ENCODE data around the gene STPG4. TPM values are rescaled to one million over a fixed set of nuclear protein-coding genes. Genes with fewer than 3 reads are reported as not detected.
"Not testable (repeated sequence)": the region's sequence is repeated elsewhere in the genome, so short reads cannot be mapped to it uniquely, and the experiment has no call there.

Gene STPG4
- total RNA-seq, 1 donor from 2014 or later, result 0.56 TPM

GRCh38 chr2:47133046-47133445 is 22.1 kb downstream of the STPG4 start:
- Mint-ChIP-seq H3K27ac (ENCODE audit: unreplicated experiment) (no peak overlapping the region), H3K4me3 (ENCODE audit: unreplicated experiment) (no peak overlapping the region), H3K27me3 (ENCODE audit: unreplicated experiment) (no peaks in the 10 kb centered on the region), H3K4me1 (ENCODE audit: unreplicated experiment) (peaks cover 4% of the 10 kb centered on the region), H3K9me3 (ENCODE audit: unreplicated experiment) (peaks cover 30% of the 10 kb centered on the region), H3K36me3 (ENCODE audit: unreplicated experiment) (peaks cover 16% of the 10 kb centered on the region)
- DNase-seq (ENCODE audit: extremely low spot score, unreplicated experiment), result no peak
- TF ChIP-seq CTCF (IDR thresholded peaks at IDR 0.05), result no peak

- peaks cover 4% of the 10 kb centered on the region for H3K4me1 Mint-ChIP-seq (ENCODE audit: unreplicated experiment)
- no peak for TF ChIP-seq CTCF (IDR thresholded peaks at IDR 0.05)
- H3K27me3 Mint-ChIP-seq (ENCODE audit: unreplicated experiment), result no peaks in the 10 kb centered on the region
- no peak for DNase-seq (ENCODE audit: extremely low spot score, unreplicated experiment)
- peaks cover 19% of the 10 kb centered on the region for H3K9me3 Mint-ChIP-seq (ENCODE audit: unreplicated experiment)
- H3K36me3 Mint-ChIP-seq (ENCODE audit: unreplicated experiment), result peaks cover 13% of the 10 kb centered on the region
- H3K4me3 Mint-ChIP-seq (ENCODE audit: unreplicated experiment), result no peak overlapping the region
- no peak overlapping the region for H3K27ac Mint-ChIP-seq (ENCODE audit: unreplicated experiment)
These were observed 25.9 kb downstream of the STPG4 start for GRCh38 chr2:47129191-47129706.

- Mint-ChIP-seq H3K36me3 (ENCODE audit: unreplicated experiment) (peaks cover 13% of the 10 kb centered on the region), H3K4me1 (ENCODE audit: unreplicated experiment) (peaks cover 4% of the 10 kb centered on the region), H3K9me3 (ENCODE audit: unreplicated experiment) (peaks cover 19% of the 10 kb centered on the region), H3K27ac (ENCODE audit: unreplicated experiment) (no peak overlapping the region), H3K27me3 (ENCODE audit: unreplicated experiment) (no peaks in the 10 kb centered on the region), H3K4me3 (ENCODE audit: unreplicated experiment) (no peak overlapping the region)
- TF ChIP-seq CTCF (IDR thresholded peaks at IDR 0.05), result no peak
- DNase-seq (ENCODE audit: extremely low spot score, unreplicated experiment), result no peak
These were observed 26.4 kb downstream of the STPG4 start for GRCh38 chr2:47128705-47129104.

GRCh38 chr2:47127862-47128543 is 27.1 kb downstream of the STPG4 start:
- no peak for TF ChIP-seq CTCF (IDR thresholded peaks at IDR 0.05)
- DNase-seq (ENCODE audit: extremely low spot score, unreplicated experiment), result no peak

GRCh38 chr2:47126783-47127182 is 28.3 kb downstream of the STPG4 start:
- Mint-ChIP-seq H3K27ac (ENCODE audit: unreplicated experiment) (no peak overlapping the region), H3K4me1 (ENCODE audit: unreplicated experiment) (peaks cover 4% of the 10 kb centered on the region), H3K27me3 (ENCODE audit: unreplicated experiment) (no peaks in the 10 kb centered on the region), H3K36me3 (ENCODE audit: unreplicated experiment) (peaks cover 13% of the 10 kb centered on the region), H3K9me3 (ENCODE audit: unreplicated experiment) (peaks cover 19% of the 10 kb centered on the region), H3K4me3 (ENCODE audit: unreplicated experiment) (no peak overlapping the region)
- no peak for TF ChIP-seq CTCF (IDR thresholded peaks at IDR 0.05)
- DNase-seq (ENCODE audit: extremely low spot score, unreplicated experiment), result no peak

More at GRCh38 chr2:47127862-47128543, 27.1 kb downstream of the STPG4 start:
- H3K27me3 Mint-ChIP-seq (ENCODE audit: unreplicated experiment), result no peaks in the 10 kb centered on the region
- peaks cover 4% of the 10 kb centered on the region for H3K4me1 Mint-ChIP-seq (ENCODE audit: unreplicated experiment)
- H3K27ac Mint-ChIP-seq (ENCODE audit: unreplicated experiment), result no peak overlapping the region
- H3K36me3 Mint-ChIP-seq (ENCODE audit: unreplicated experiment), result peaks cover 13% of the 10 kb centered on the region
- H3K9me3 Mint-ChIP-seq (ENCODE audit: unreplicated experiment), result peaks cover 19% of the 10 kb centered on the region
- H3K4me3 Mint-ChIP-seq (ENCODE audit: unreplicated experiment), result no peak overlapping the region

- peaks cover 19% of the 10 kb centered on the region for H3K9me3 Mint-ChIP-seq (ENCODE audit: unreplicated experiment)
- not testable (repeated sequence) for H3K27ac Mint-ChIP-seq (ENCODE audit: unreplicated experiment); H3K27me3 Mint-ChIP-seq (ENCODE audit: unreplicated experiment); DNase-seq (ENCODE audit: extremely low spot score, unreplicated experiment); H3K4me3 Mint-ChIP-seq (ENCODE audit: unreplicated experiment)
- H3K4me1 Mint-ChIP-seq (ENCODE audit: unreplicated experiment), result peaks cover 19% of the 10 kb centered on the region
- peaks cover 13% of the 10 kb centered on the region for H3K36me3 Mint-ChIP-seq (ENCODE audit: unreplicated experiment)
These were observed 30.4 kb downstream of the STPG4 start for GRCh38 chr2:47124740-47125139.

GRCh38 chr2:47120424-47120823 is 34.7 kb downstream of the STPG4 start:
- H3K27ac Mint-ChIP-seq (ENCODE audit: unreplicated experiment), result not testable (repeated sequence)
- H3K4me1 Mint-ChIP-seq (ENCODE audit: unreplicated experiment), result peaks cover 31% of the 10 kb centered on the region

More at GRCh38 chr2:47120424-47120823, 34.7 kb downstream of the STPG4 start:
- H3K9me3 Mint-ChIP-seq (ENCODE audit: unreplicated experiment); H3K36me3 Mint-ChIP-seq (ENCODE audit: unreplicated experiment); H3K27me3 Mint-ChIP-seq (ENCODE audit: unreplicated experiment); DNase-seq (ENCODE audit: extremely low spot score, unreplicated experiment); H3K4me3 Mint-ChIP-seq (ENCODE audit: unreplicated experiment): not testable (repeated sequence)
